OCI-M2 (cell line): ENCODE data around the gene ZNF3.

Experiments
- DNase-seq: peaks from one replicate; lab custom pipeline; 2025; ENCODE audit not compliant: unreplicated experiment; lab: John Stamatoyannopoulos, UW

The ZNF3 gene

GRCh38 chr7:100053215-100053614 is 28.3 kb downstream of the ZNF3 start:
- DNase-seq, result peak; percentile 27

- no peak for DNase-seq
Observed at GRCh38 chr7:100051611-100052010, 29.9 kb downstream of the ZNF3 start.

- DNase-seq, result peak; percentile 52
Observed at GRCh38 chr7:100049441-100050291, 31.9 kb downstream of the ZNF3 start, which contains the start of gene ZSCAN21. TSS of gene ZSCAN21 (plus strand) at chr7:100049774. CDS start at chr7:100057007, 7,233 bp downstream.

- DNase-seq, result no peak
Observed at GRCh38 chr7:100048680-100049079, 32.8 kb downstream of the ZNF3 start.

GRCh38 chr7:100044718-100045117 is 36.8 kb downstream of the ZNF3 start:
- no peak for DNase-seq

- no peak for DNase-seq
Observed at GRCh38 chr7:100040575-100040974, 40.9 kb downstream of the ZNF3 start.

- no peak for DNase-seq
Observed at GRCh38 chr7:100038326-100038725, 43.2 kb downstream of the ZNF3 start.

GRCh38 chr7:100035876-100036275 is 45.6 kb downstream of the ZNF3 start:
- no peak for DNase-seq

GRCh38 chr7:100034871-100035510 is 46.5 kb downstream of the ZNF3 start:
- DNase-seq, result no peak

- DNase-seq, result no peak
Observed at GRCh38 chr7:100033526-100033925, 48.0 kb downstream of the ZNF3 start.

- DNase-seq, result no peak
Observed at GRCh38 chr7:100029596-100029995, 51.9 kb downstream of the ZNF3 start.

- DNase-seq, result no peak
Observed at GRCh38 chr7:100027197-100027596, 54.3 kb downstream of the ZNF3 start.

GRCh38 chr7:100024020-100024619 is 57.4 kb downstream of the ZNF3 start:
- DNase-seq, result no peak

- no peak for DNase-seq
Observed at GRCh38 chr7:100023526-100023925, 58.0 kb downstream of the ZNF3 start.

GRCh38 chr7:100022621-100023020 is 58.9 kb downstream of the ZNF3 start:
- no peak for DNase-seq

- DNase-seq, result no peak
Observed at GRCh38 chr7:100021297-100021696, 60.2 kb downstream of the ZNF3 start.
